Measurements from ENCODE around the gene SYNE2. TPM values are rescaled to one million over a fixed set of nuclear protein-coding genes. Genes with fewer than 3 reads are reported as not detected.

SYNE2 gene, protein sequence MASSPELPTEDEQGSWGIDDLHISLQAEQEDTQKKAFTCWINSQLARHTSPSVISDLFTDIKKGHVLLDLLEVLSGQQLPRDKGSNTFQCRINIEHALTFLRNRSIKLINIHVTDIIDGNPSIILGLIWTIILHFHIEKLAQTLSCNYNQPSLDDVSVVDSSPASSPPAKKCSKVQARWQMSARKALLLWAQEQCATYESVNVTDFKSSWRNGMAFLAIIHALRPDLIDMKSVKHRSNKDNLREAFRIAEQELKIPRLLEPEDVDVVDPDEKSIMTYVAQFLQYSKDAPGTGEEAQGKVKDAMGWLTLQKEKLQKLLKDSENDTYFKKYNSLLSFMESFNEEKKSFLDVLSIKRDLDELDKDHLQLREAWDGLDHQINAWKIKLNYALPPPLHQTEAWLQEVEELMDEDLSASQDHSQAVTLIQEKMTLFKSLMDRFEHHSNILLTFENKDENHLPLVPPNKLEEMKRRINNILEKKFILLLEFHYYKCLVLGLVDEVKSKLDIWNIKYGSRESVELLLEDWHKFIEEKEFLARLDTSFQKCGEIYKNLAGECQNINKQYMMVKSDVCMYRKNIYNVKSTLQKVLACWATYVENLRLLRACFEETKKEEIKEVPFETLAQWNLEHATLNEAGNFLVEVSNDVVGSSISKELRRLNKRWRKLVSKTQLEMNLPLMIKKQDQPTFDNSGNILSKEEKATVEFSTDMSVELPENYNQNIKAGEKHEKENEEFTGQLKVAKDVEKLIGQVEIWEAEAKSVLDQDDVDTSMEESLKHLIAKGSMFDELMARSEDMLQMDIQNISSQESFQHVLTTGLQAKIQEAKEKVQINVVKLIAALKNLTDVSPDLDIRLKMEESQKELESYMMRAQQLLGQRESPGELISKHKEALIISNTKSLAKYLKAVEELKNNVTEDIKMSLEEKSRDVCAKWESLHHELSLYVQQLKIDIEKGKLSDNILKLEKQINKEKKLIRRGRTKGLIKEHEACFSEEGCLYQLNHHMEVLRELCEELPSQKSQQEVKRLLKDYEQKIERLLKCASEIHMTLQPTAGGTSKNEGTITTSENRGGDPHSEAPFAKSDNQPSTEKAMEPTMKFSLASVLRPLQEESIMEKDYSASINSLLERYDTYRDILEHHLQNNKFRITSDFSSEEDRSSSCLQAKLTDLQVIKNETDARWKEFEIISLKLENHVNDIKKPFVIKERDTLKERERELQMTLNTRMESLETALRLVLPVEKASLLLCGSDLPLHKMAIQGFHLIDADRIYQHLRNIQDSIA (N-terminal part only)
- 30.3 and 35.0 TPM in 2 replicates for total RNA-seq

DNA sequence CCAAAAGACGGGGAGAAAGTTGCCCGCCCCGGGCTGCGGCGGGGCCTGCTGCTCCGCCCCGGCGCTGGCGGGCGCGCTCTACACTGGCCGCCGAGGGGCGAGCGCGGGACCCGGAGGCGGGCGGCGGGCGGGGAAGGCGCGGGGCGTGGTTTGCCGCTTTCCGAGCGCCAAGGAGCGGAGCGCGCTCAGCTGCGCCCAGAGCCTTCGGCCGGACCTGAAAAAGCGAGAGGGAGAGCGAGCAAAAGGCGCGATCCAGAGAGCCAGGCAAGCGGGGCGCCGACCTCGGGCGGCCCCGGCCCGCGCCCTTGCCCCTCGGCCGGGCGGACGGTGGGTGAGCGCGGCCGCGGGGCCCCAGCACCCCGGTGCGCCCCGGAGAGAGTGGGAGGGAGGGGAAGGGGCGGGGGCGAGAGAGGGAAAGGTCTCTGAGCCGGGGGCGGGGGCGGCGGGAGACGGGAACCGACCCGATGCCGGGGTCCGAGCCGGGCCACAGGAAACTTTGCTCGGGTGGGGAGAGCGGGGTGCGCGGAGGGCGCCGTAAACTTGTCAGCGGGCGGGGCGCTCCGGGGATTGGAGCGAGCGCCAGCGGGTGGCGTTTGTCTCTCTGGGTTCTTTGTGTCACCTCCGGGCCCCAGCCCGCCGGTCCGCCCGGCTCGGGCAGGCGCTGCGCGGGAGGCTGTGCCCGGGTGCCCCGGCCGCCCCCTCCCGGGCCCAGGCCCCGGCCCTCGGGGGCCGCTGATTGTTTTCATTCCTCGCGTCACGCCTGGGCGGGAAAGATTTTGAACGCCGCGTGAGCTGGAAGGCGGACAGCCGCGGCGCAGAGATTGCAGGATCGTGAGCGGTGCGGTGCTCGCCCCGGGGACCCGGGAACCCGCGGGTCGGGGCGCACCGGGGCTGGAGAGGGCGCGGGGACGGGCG is at the start of gene SYNE2:
TSS of gene SYNE2 (plus strand) at position 188 of the 915 bp plus-strand sequence. CDS start 56,145 bp downstream, outside the sequence.

Other genes with a start within 250 kb of the SYNE2 start
- gene WDR89, start 211.1 kb upstream of the SYNE2 start, total RNA-seq, result 5.5 and 6.2 TPM in 2 replicates
- 17.6 and 24.2 TPM in 2 replicates for gene SGPP1, start 124.9 kb upstream of the SYNE2 start, total RNA-seq